HG03097 (cell line): ENCODE measurements around the gene ZMYND19.
"Not testable (repeated sequence)": the region's sequence is repeated elsewhere in the genome, so short reads cannot be mapped to it uniquely, and the experiment has no call there.

Experiments used
- ATAC-seq: cut with Tn5 transposase; IDR thresholded peaks from one replicate; pipeline ENCODE4 v1.9.1; 2021; ENCODE audit not compliant: unreplicated experiment, low FRiP score

ZMYND19 gene

GRCh38 chr9:137564134-137564533 lies 26.2 kb downstream of the ZMYND19 start:
- ATAC-seq, result no peak

GRCh38 chr9:137558127-137558526 lies 32.2 kb downstream of the ZMYND19 start:
- no peak for ATAC-seq

- no peak for ATAC-seq
Observed at GRCh38 chr9:137556069-137556838, 34.1 kb downstream of the ZMYND19 start.

GRCh38 chr9:137555179-137555578 lies 35.1 kb downstream of the ZMYND19 start:
- no peak for ATAC-seq

GRCh38 chr9:137554349-137554748 lies 36.0 kb downstream of the ZMYND19 start:
- no peak for ATAC-seq

- ATAC-seq, result not testable (repeated sequence)
Observed at GRCh38 chr9:137553654-137554053, 36.7 kb downstream of the ZMYND19 start.

- peak; percentile 15 for ATAC-seq
Observed at GRCh38 chr9:137552022-137552768, 38.1 kb downstream of the ZMYND19 start.

GRCh38 chr9:137551264-137552021 lies 38.9 kb downstream of the ZMYND19 start, which contains the start of gene MRPL41:
Gene MRPL41, plus strand, starts transcription at chr9:137551879. Its CDS starts 203 bp downstream, at chr9:137552082.
- peak; percentile 69 for ATAC-seq

- not testable (repeated sequence) for ATAC-seq
Observed at GRCh38 chr9:137550958-137551263, 39.4 kb downstream of the ZMYND19 start.

GRCh38 chr9:137550231-137550621 lies 40.1 kb downstream of the ZMYND19 start, which contains the start of gene PNPLA7:
Gene PNPLA7, minus strand, starts transcription at chr9:137550402. Its CDS starts 205 bp downstream, at chr9:137550197.
- no peak for ATAC-seq

GRCh38 chr9:137547687-137548543 lies 42.4 kb downstream of the ZMYND19 start:
- no peak for ATAC-seq

GRCh38 chr9:137545123-137545522 lies 45.2 kb downstream of the ZMYND19 start:
- ATAC-seq, result no peak

GRCh38 chr9:137544176-137544760 lies 46.0 kb downstream of the ZMYND19 start:
- ATAC-seq, result no peak

- ATAC-seq, result no peak
Observed at GRCh38 chr9:137543237-137543963, 46.9 kb downstream of the ZMYND19 start.

GRCh38 chr9:137542486-137542885 lies 47.8 kb downstream of the ZMYND19 start:
- no peak for ATAC-seq

GRCh38 chr9:137540536-137540935 lies 49.8 kb downstream of the ZMYND19 start:
- no peak for ATAC-seq

GRCh38 chr9:137538058-137538457 lies 52.3 kb downstream of the ZMYND19 start:
- ATAC-seq, result no peak

GRCh38 chr9:137536594-137537131 lies 53.6 kb downstream of the ZMYND19 start:
- ATAC-seq, result not testable (repeated sequence)

- no peak for ATAC-seq
Observed at GRCh38 chr9:137535120-137535428, 55.2 kb downstream of the ZMYND19 start.
